Measurements from ENCODE around the gene TSFM.

The TSFM gene

GRCh38 chr12:57782608-57783465 is at the start of gene TSFM:
Gene TSFM (plus strand): TSS chr12:57782787. CDS start chr12:57782802, 15 bp downstream.
- in situ Hi-C loops (cut with MboI; ENCODE audit: low sequenced_read_pairs) = loop anchor here (25.0 kb wide), 1 partner anchor 96 kb away; the partner anchor contains the start of gene OS9

GRCh38 chr12:57733928-57734327 is 48.7 kb upstream of the TSFM start:
- in situ Hi-C loops (cut with MboI; ENCODE audit: low sequenced_read_pairs) = no loop called here

GRCh38 chr12:57734591-57734990 is 48.0 kb upstream of the TSFM start:
- in situ Hi-C loops (cut with MboI; ENCODE audit: low sequenced_read_pairs) = no loop called here

- in situ Hi-C loops (cut with MboI; ENCODE audit: low sequenced_read_pairs) = no loop called here
These were observed 47.3 kb upstream of the TSFM start for GRCh38 chr12:57735198-57735855.

- in situ Hi-C loops (cut with MboI; ENCODE audit: low sequenced_read_pairs) = no loop called here
These were observed 46.4 kb upstream of the TSFM start for GRCh38 chr12:57735952-57736740.

- in situ Hi-C loops (cut with MboI; ENCODE audit: low sequenced_read_pairs) = no loop called here
These were observed 45.7 kb upstream of the TSFM start for GRCh38 chr12:57736741-57737466.

GRCh38 chr12:57737467-57738460 is 44.8 kb upstream of the TSFM start:
- in situ Hi-C loops (cut with MboI; ENCODE audit: low sequenced_read_pairs) = no loop called here

- in situ Hi-C loops (cut with MboI; ENCODE audit: low sequenced_read_pairs) = no loop called here
These were observed 43.8 kb upstream of the TSFM start, which contains the start of gene AGAP2 for GRCh38 chr12:57738661-57739237. Gene AGAP2 (minus strand): TSS chr12:57738742. CDS start chr12:57738246, 496 bp downstream.

GRCh38 chr12:57739387-57739786 is 43.2 kb upstream of the TSFM start:
- in situ Hi-C loops (cut with MboI; ENCODE audit: low sequenced_read_pairs) = no loop called here

GRCh38 chr12:57739914-57740538 is 42.6 kb upstream of the TSFM start:
- in situ Hi-C loops (cut with MboI; ENCODE audit: low sequenced_read_pairs) = no loop called here

- in situ Hi-C loops (cut with MboI; ENCODE audit: low sequenced_read_pairs) = no loop called here
These were observed 41.8 kb upstream of the TSFM start for GRCh38 chr12:57740656-57741412.

GRCh38 chr12:57741413-57741789 is 41.2 kb upstream of the TSFM start:
- in situ Hi-C loops (cut with MboI; ENCODE audit: low sequenced_read_pairs) = no loop called here

- in situ Hi-C loops (cut with MboI; ENCODE audit: low sequenced_read_pairs) = no loop called here
These were observed 40.5 kb upstream of the TSFM start for GRCh38 chr12:57741844-57742738.

GRCh38 chr12:57743769-57744168 is 38.8 kb upstream of the TSFM start:
- in situ Hi-C loops (cut with MboI; ENCODE audit: low sequenced_read_pairs) = no loop called here

- in situ Hi-C loops (cut with MboI; ENCODE audit: low sequenced_read_pairs) = no loop called here
These were observed 38.3 kb upstream of the TSFM start for GRCh38 chr12:57744194-57744776.

- in situ Hi-C loops (cut with MboI; ENCODE audit: low sequenced_read_pairs) = no loop called here
These were observed 37.7 kb upstream of the TSFM start, which contains the start of gene TSPAN31 for GRCh38 chr12:57744777-57745484. Gene TSPAN31 (plus strand): TSS chr12:57745039. CDS start chr12:57745155, 116 bp downstream.

Measured in HL-60/S4 treated with phorbol 12-myristate 13-acetate at 8.2 ng/mL for 4 days and 3 days (cell line).